ENCODE data around the gene DSG4.

DSG4 gene

GRCh38 chr18:31445908-31446307, 69.3 kb downstream of the DSG4 start:
- Histone ChIP-seq H3K9ac (ENCODE audit: low read depth in 1 of 2, low read length in 2 of 2) (no peak overlapping the region), H3K27ac (ENCODE audit: low read depth, low read length) (no peak overlapping the region), H3K27me3 (ENCODE audit: control insufficient read depth in 1 of 2, insufficient read depth in 2 of 2, low read length in 2 of 2) (no peaks in the 10 kb centered on the region), H3K9me3 (ENCODE audit: control insufficient read depth in 1 of 2, low read length in 2 of 2) (no peaks in the 10 kb centered on the region), H3K4me3 (ENCODE audit: low read depth in 1 of 2, low read length in 2 of 2) (no peak overlapping the region), H3K36me3 (ENCODE audit: control insufficient read depth in 1 of 2, insufficient read depth in 2 of 2, low read length in 2 of 2) (no peaks in the 10 kb centered on the region), H3K4me1 (ENCODE audit: control insufficient read depth in 1 of 2, insufficient read depth in 2 of 2, low read length in 2 of 2) (no peaks in the 10 kb centered on the region)

- Histone ChIP-seq H3K36me3 (ENCODE audit: control insufficient read depth in 1 of 2, insufficient read depth in 2 of 2, low read length in 2 of 2) (no peaks in the 10 kb centered on the region), H3K9ac (ENCODE audit: low read depth in 1 of 2, low read length in 2 of 2) (no peak overlapping the region), H3K4me3 (ENCODE audit: low read depth in 1 of 2, low read length in 2 of 2) (no peak overlapping the region), H3K9me3 (ENCODE audit: control insufficient read depth in 1 of 2, low read length in 2 of 2) (no peaks in the 10 kb centered on the region), H3K27ac (ENCODE audit: low read depth, low read length) (no peak overlapping the region), H3K4me1 (ENCODE audit: control insufficient read depth in 1 of 2, insufficient read depth in 2 of 2, low read length in 2 of 2) (no peaks in the 10 kb centered on the region), H3K27me3 (ENCODE audit: control insufficient read depth in 1 of 2, insufficient read depth in 2 of 2, low read length in 2 of 2) (no peaks in the 10 kb centered on the region)
Observed at GRCh38 chr18:31446854-31447253, 70.3 kb downstream of the DSG4 start.

- no peaks in the 10 kb centered on the region for H3K4me1 ChIP-seq (ENCODE audit: control insufficient read depth in 1 of 2, insufficient read depth in 2 of 2, low read length in 2 of 2)
- no peak within 1 kb of the TSS for H3K27ac ChIP-seq (ENCODE audit: low read depth, low read length)
- no peaks in the 10 kb centered on the region for H3K36me3 ChIP-seq (ENCODE audit: control insufficient read depth in 1 of 2, insufficient read depth in 2 of 2, low read length in 2 of 2)
- H3K27me3 ChIP-seq (ENCODE audit: control insufficient read depth in 1 of 2, insufficient read depth in 2 of 2, low read length in 2 of 2), result no peaks in the 10 kb centered on the region
- H3K9ac ChIP-seq (ENCODE audit: low read depth in 1 of 2, low read length in 2 of 2), result peak within 1 kb of the TSS in 1 of 2 donors; percentile 45
- H3K4me3 ChIP-seq (ENCODE audit: low read depth in 1 of 2, low read length in 2 of 2), result peak within 1 kb of the TSS in 1 of 2 donors; percentile 60
- H3K9me3 ChIP-seq (ENCODE audit: control insufficient read depth in 1 of 2, low read length in 2 of 2), result no peaks in the 10 kb centered on the region
Observed at GRCh38 chr18:31447530-31448191, 71.1 kb downstream of the DSG4 start, which contains the start of gene DSG3. DSG3 (plus strand) TSS chr18:31447741; CDS start chr18:31447878, 137 bp downstream.

GRCh38 chr18:31450409-31450808, 73.8 kb downstream of the DSG4 start:
- Histone ChIP-seq H3K36me3 (ENCODE audit: control insufficient read depth in 1 of 2, insufficient read depth in 2 of 2, low read length in 2 of 2) (no peaks in the 10 kb centered on the region), H3K9me3 (ENCODE audit: control insufficient read depth in 1 of 2, low read length in 2 of 2) (no peaks in the 10 kb centered on the region), H3K27ac (ENCODE audit: low read depth, low read length) (no peak overlapping the region), H3K4me3 (ENCODE audit: low read depth in 1 of 2, low read length in 2 of 2) (no peak overlapping the region), H3K4me1 (ENCODE audit: control insufficient read depth in 1 of 2, insufficient read depth in 2 of 2, low read length in 2 of 2) (no peaks in the 10 kb centered on the region), H3K27me3 (ENCODE audit: control insufficient read depth in 1 of 2, insufficient read depth in 2 of 2, low read length in 2 of 2) (no peaks in the 10 kb centered on the region), H3K9ac (ENCODE audit: low read depth in 1 of 2, low read length in 2 of 2) (no peak overlapping the region)

- no peak overlapping the region for H3K27ac ChIP-seq (ENCODE audit: low read depth, low read length)
- H3K9ac ChIP-seq (ENCODE audit: low read depth in 1 of 2, low read length in 2 of 2), result no peak overlapping the region
- H3K9me3 ChIP-seq (ENCODE audit: control insufficient read depth in 1 of 2, low read length in 2 of 2), result no peaks in the 10 kb centered on the region
- H3K36me3 ChIP-seq (ENCODE audit: control insufficient read depth in 1 of 2, insufficient read depth in 2 of 2, low read length in 2 of 2), result no peaks in the 10 kb centered on the region
- no peaks in the 10 kb centered on the region for H3K27me3 ChIP-seq (ENCODE audit: control insufficient read depth in 1 of 2, insufficient read depth in 2 of 2, low read length in 2 of 2)
- no peak overlapping the region for H3K4me3 ChIP-seq (ENCODE audit: low read depth in 1 of 2, low read length in 2 of 2)
- H3K4me1 ChIP-seq (ENCODE audit: control insufficient read depth in 1 of 2, insufficient read depth in 2 of 2, low read length in 2 of 2), result no peaks in the 10 kb centered on the region
Observed at GRCh38 chr18:31451625-31452024, 75.0 kb downstream of the DSG4 start.

- no peak overlapping the region for H3K27ac ChIP-seq (ENCODE audit: low read depth, low read length)
Observed at GRCh38 chr18:31454066-31454708, 77.6 kb downstream of the DSG4 start.

More at GRCh38 chr18:31454066-31454708, 77.6 kb downstream of the DSG4 start:
- Histone ChIP-seq H3K27me3 (ENCODE audit: control insufficient read depth in 1 of 2, insufficient read depth in 2 of 2, low read length in 2 of 2) (no peaks in the 10 kb centered on the region), H3K36me3 (ENCODE audit: control insufficient read depth in 1 of 2, insufficient read depth in 2 of 2, low read length in 2 of 2) (peaks cover 0 to 5% of the 10 kb centered on the region in 2 donors), H3K9ac (ENCODE audit: low read depth in 1 of 2, low read length in 2 of 2) (no peak overlapping the region), H3K9me3 (ENCODE audit: control insufficient read depth in 1 of 2, low read length in 2 of 2) (no peaks in the 10 kb centered on the region), H3K4me1 (ENCODE audit: control insufficient read depth in 1 of 2, insufficient read depth in 2 of 2, low read length in 2 of 2) (no peaks in the 10 kb centered on the region), H3K4me3 (ENCODE audit: low read depth in 1 of 2, low read length in 2 of 2) (no peak overlapping the region)
